GM23338 (cell line): Measurements from ENCODE around the gene SPINDOC. TPM values are rescaled to one million over a fixed set of nuclear protein-coding genes. Genes with fewer than 3 reads are reported as not detected.

Experiments used
- ATAC-seq: fragments of 200-7000 bp; cut with Tn5 transposase; 3 replicates; pipeline ENCODE4 v1.9.1; 2020
- DNase-seq: peaks from one replicate; pipeline ENCODE4 v3.0.0-alpha.2; 2015; ENCODE audit warnings: low spot score
- H2AFZ ChIP-seq: fragments of 200-600 bp; sonication (generic); 2 replicates; pipeline ENCODE4 v1.8.0; 2016; ENCODE audit warnings: antibody characterized with exemption, mild to moderate bottlenecking, moderate library complexity
- H3F3A ChIP-seq: fragments of 200-600 bp; sonication (generic); replicated peaks from 2 replicates; pipeline ENCODE4 v1.8.0; 2017; ENCODE audit warnings: antibody characterized with exemption, mixed run types, low read depth
- H3K27ac ChIP-seq: fragments of 200-600 bp; sonication (generic); 2 replicates; pipeline ENCODE4 v1.6.1; 2016; ENCODE audit warnings: low read depth
- H3K27me3 ChIP-seq: fragments of 200-600 bp; sonication (generic); 2 replicates; pipeline ENCODE4 v1.8.0; 2016; ENCODE audit warnings: mild to moderate bottlenecking, mixed run types, moderate library complexity; ENCODE audit not compliant: insufficient read depth
- H3K36me3 ChIP-seq: fragments of 200-600 bp; sonication (generic); 2 replicates; pipeline ENCODE4 v1.8.0; 2016; ENCODE audit warnings: mild to moderate bottlenecking; ENCODE audit not compliant: insufficient read depth
- H3K4me1 ChIP-seq: fragments of 200-600 bp; sonication (generic); 2 replicates; pipeline ENCODE4 v1.8.0; 2016; ENCODE audit warnings: mild to moderate bottlenecking, moderate library complexity; ENCODE audit not compliant: insufficient read depth
- H3K4me2 ChIP-seq: fragments of 200-600 bp; sonication (generic); 2 replicates; pipeline ENCODE4 v1.7.1; 2017; ENCODE audit warnings: mixed run types
- H3K4me3 ChIP-seq: fragments of 200-600 bp; sonication (generic); 2 replicates; pipeline ENCODE4 v1.6.1; 2016; ENCODE audit warnings: mixed run types
- H3K79me2 ChIP-seq: fragments of 200-600 bp; sonication (generic); replicated peaks from 2 replicates; pipeline ENCODE4 v1.8.0; 2017; ENCODE audit warnings: mild to moderate bottlenecking; ENCODE audit not compliant: insufficient read depth
- H3K9me2 ChIP-seq: fragments of 200-600 bp; sonication (generic); 2 replicates; pipeline ENCODE4 v1.8.0; 2017; ENCODE audit not compliant: insufficient read depth
- H4K20me1 ChIP-seq: fragments of 200-600 bp; sonication (generic); replicated peaks from 2 replicates; pipeline ENCODE4 v1.8.0; 2017; ENCODE audit warnings: mild to moderate bottlenecking; ENCODE audit not compliant: insufficient read depth
- H3K27ac Mint-ChIP-seq: 2 replicates; pipeline ENCODE4 v1.8.0; 2020; ENCODE audit warnings: inconsistent platforms, mild to moderate bottlenecking, moderate library complexity, mixed read lengths
- H3K27me3 Mint-ChIP-seq: 3 replicates; pipeline ENCODE4 v1.8.0; 2022; ENCODE audit warnings: low read depth, mild to moderate bottlenecking, moderate library complexity, mixed read lengths, inconsistent platforms; ENCODE audit not compliant: insufficient read depth, poor library complexity
- H3K36me3 Mint-ChIP-seq: 3 replicates; pipeline ENCODE4 v1.8.0; 2021; ENCODE audit warnings: low read depth, mild to moderate bottlenecking, inconsistent platforms, moderate library complexity, mixed read lengths
- H3K4me1 Mint-ChIP-seq: 3 replicates; pipeline ENCODE4 v1.8.0; 2020; ENCODE audit warnings: mild to moderate bottlenecking, inconsistent platforms, mixed read lengths
- H3K4me3 Mint-ChIP-seq: 3 replicates; pipeline ENCODE4 v1.8.0; 2021; ENCODE audit warnings: moderate library complexity, mild to moderate bottlenecking, inconsistent platforms, mixed read lengths
- H3K9me3 Mint-ChIP-seq: 3 replicates; pipeline ENCODE4 v1.8.0; 2020; ENCODE audit warnings: moderate library complexity, mild to moderate bottlenecking, inconsistent platforms, mixed read lengths
- EZH2 ChIP-seq: fragments of 200-600 bp; sonication (generic); IDR thresholded peaks from one replicate; pipeline ENCODE4 v1.8.0; 2017; ENCODE audit warnings: antibody characterized with exemption, mild to moderate bottlenecking, low read depth; ENCODE audit not compliant: unreplicated experiment
- ZNF331 ChIP-seq: fragments of 250-450 bp; sonication (Bioruptor Pico); IDR thresholded peaks from 2 replicates; pipeline ENCODE4 v1.5.0; 2020; ENCODE audit warnings: low read depth, mild to moderate bottlenecking, moderate library complexity
- polyA plus RNA-seq: library from polyadenylated mRNA; unstranded; fragments of >200 nt; fragmentation: Nextera tagmentation; extraction: Ambion mirVana; gene quantifications from 2 replicates; pipeline ENCODE4 v1.2.1, GENCODE V29; 2016
- total RNA-seq: library from RNA; depleted of rRNA; stranded (reverse); fragments of >200 nt; shearing (Covaris generic); gene quantifications from 2 replicates; pipeline ENCODE4 v1.2.3, GENCODE V29; 2014
- TF ChIP-seq, protein P1 (sequence below): fragments of 250-450 bp; sonication (Bioruptor Pico); IDR thresholded peaks from 2 replicates; pipeline ENCODE4 v1.5.0; 2020; ENCODE audit warnings: mild to moderate bottlenecking, moderate library complexity
- TF ChIP-seq, protein P2 (sequence below), 2 experiments: fragments of 200-600 bp in 1 of 2; sonication (generic) in 1 of 2; conservative IDR thresholded peaks; 2 replicates each; pipeline versions ENCODE4 v1.5.1 to v1.6.1; 2016 to 2017; ENCODE audit warnings: antibody characterized with exemption in 2 of 2, low read depth in 2 of 2, mild to moderate bottlenecking in 2 of 2, moderate library complexity in 1 of 2

Gene SPINDOC
- total and polyA plus RNA-seq, 2 experiments from 2014 or later, result 9.4 to 84.7 TPM

DNA sequence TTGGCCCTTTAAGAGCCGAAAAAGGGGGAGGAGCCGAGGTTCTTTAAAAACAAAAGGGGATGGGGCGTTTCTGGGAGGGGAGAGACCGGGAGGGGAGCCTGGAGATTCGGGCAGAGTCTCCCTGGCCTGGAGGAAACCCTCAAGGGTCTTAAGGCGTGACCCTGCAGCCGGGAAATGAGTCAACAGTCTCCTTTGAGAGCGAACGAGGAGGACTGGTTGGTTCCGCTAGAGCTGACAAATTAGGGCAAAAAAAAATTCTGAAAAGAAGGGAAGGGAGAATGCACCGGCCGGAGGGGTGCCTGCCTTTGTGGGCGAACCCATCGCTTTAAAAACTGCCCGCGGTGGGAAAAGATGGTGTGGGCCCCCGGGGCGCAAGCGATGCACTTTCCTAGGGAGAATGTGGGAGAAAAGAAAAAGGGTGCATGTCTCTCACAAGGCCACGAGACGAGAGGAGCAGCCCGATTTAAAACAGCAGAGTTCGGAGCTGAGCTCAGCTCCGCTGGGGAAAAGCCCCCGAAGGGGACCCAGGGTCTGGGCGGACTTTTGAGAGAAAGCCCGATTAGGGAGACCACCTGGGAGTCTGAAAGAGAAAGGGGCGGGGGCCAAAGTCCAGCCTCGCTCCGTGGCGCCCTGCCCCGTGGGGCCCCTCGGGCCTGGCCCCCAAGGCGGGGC, 45.6 kb upstream of the SPINDOC start (continued):
- TF ChIP-seq, protein P1, sequence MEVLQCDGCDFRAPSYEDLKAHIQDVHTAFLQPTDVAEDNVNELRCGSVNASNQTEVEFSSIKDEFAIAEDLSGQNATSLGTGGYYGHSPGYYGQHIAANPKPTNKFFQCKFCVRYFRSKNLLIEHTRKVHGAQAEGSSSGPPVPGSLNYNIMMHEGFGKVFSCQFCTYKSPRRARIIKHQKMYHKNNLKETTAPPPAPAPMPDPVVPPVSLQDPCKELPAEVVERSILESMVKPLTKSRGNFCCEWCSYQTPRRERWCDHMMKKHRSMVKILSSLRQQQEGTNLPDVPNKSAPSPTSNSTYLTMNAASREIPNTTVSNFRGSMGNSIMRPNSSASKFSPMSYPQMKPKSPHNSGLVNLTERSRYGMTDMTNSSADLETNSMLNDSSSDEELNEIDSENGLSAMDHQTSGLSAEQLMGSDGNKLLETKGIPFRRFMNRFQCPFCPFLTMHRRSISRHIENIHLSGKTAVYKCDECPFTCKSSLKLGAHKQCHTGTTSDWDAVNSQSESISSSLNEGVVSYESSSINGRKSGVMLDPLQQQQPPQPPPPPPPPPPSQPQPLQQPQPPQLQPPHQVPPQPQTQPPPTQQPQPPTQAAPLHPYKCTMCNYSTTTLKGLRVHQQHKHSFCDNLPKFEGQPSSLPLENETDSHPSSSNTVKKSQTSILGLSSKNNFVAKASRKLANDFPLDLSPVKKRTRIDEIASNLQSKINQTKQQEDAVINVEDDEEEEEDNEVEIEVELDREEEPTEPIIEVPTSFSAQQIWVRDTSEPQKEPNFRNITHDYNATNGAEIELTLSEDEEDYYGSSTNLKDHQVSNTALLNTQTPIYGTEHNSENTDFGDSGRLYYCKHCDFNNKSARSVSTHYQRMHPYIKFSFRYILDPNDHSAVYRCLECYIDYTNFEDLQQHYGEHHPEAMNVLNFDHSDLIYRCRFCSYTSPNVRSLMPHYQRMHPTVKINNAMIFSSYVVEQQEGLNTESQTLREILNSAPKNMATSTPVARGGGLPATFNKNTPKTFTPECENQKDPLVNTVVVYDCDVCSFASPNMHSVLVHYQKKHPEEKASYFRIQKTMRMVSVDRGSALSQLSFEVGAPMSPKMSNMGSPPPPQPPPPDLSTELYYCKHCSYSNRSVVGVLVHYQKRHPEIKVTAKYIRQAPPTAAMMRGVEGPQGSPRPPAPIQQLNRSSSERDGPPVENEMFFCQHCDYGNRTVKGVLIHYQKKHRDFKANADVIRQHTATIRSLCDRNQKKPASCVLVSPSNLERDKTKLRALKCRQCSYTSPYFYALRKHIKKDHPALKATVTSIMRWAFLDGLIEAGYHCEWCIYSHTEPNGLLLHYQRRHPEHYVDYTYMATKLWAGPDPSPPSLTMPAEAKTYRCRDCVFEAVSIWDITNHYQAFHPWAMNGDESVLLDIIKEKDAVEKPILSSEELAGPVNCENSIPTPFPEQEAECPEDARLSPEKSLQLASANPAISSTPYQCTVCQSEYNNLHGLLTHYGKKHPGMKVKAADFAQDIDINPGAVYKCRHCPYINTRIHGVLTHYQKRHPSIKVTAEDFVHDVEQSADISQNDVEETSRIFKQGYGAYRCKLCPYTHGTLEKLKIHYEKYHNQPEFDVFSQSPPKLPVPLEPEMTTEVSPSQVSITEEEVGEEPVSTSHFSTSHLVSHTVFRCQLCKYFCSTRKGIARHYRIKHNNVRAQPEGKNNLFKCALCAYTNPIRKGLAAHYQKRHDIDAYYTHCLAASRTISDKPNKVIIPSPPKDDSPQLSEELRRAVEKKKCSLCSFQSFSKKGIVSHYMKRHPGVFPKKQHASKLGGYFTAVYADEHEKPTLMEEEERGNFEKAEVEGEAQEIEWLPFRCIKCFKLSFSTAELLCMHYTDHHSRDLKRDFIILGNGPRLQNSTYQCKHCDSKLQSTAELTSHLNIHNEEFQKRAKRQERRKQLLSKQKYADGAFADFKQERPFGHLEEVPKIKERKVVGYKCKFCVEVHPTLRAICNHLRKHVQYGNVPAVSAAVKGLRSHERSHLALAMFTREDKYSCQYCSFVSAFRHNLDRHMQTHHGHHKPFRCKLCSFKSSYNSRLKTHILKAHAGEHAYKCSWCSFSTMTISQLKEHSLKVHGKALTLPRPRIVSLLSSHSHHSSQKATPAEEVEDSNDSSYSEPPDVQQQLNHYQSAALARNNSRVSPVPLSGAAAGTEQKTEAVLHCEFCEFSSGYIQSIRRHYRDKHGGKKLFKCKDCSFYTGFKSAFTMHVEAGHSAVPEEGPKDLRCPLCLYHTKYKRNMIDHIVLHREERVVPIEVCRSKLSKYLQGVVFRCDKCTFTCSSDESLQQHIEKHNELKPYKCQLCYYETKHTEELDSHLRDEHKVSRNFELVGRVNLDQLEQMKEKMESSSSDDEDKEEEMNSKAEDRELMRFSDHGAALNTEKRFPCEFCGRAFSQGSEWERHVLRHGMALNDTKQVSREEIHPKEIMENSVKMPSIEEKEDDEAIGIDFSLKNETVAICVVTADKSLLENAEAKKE (CRISPR knock-in tag), result no peak
- no peak for TF ChIP-seq EZH2

DNA sequence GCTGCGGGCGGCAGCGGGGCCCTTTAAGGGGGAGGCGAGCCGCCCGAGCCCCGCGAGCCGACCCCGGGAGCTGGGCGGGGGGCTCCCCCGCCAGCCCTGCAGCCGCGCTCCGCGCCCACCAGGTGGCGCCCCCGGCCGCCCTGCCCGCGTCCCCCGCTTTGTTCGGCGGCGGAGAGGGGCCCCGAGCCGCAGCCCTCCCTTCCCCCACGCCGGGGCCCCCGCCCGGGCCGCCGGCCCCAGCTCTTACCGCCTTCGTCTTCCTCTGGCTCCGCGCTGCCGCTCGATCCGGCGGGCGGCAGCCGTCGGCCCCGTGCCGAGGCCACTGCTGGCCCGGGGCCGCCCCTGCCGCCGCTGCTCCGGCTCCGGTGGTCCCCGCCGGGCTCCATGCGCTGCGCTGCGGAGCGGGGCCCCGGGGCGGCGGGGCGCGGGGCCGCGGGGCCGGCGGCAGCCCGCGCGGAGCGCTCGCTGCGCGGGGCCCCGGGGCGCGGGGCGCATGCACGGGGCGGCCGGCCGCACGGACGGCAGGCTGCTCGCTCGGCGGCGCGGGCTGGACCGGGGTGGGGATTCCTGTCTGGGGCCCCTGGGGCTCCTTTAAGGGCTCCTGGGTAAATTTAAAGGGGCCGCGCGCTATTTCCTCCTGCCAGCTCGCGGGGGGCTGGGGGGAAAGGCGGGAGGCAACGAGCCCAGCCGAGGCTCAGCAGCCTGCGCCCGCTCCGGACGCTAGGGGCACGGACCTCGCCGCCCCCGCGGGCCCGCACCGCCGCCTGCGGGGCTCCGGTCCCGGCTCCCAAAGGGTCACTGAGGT, 44.8 kb upstream of the SPINDOC start, which contains the start of gene ZFTA:
ZFTA (minus strand) TSS at position 539 of the 805 bp plus-strand sequence; CDS start at position 386, 153 bp downstream.
- Mint-ChIP-seq H3K4me1 (peaks cover 37% of the 10 kb centered on the region), H3K27ac (peak within 1 kb of the TSS; percentile 95), H3K9me3 (peaks cover 3% of the 10 kb centered on the region; the same call in 1 of the 3 replicates), H3K27me3 (peaks cover 43% of the 10 kb centered on the region), H3K4me3 (peak within 1 kb of the TSS; percentile 91), H3K36me3 (peaks cover 14% of the 10 kb centered on the region; the same call in 2 of the 3 replicates)
- Histone ChIP-seq H3K4me3 (peak within 1 kb of the TSS; percentile 88), H3K4me2 (peak within 1 kb of the TSS; percentile 98), H4K20me1 (peaks cover 12% of the 10 kb centered on the region), H3K36me3 (no peaks in the 10 kb centered on the region), H3K9me2 (no peaks in the 10 kb centered on the region), H2AFZ (peak within 1 kb of the TSS; percentile 78), H3K27ac (peak within 1 kb of the TSS; percentile 74), H3K27me3 (peaks cover 36% of the 10 kb centered on the region), H3K4me1 (peaks cover 37% of the 10 kb centered on the region), H3K79me2 (peaks cover 23% of the 10 kb centered on the region), H3F3A (peaks cover 12% of the 10 kb centered on the region; the same call in 1 of the 2 replicates)
- no peak for TF ChIP-seq ZNF331
- TF ChIP-seq, protein P2, sequence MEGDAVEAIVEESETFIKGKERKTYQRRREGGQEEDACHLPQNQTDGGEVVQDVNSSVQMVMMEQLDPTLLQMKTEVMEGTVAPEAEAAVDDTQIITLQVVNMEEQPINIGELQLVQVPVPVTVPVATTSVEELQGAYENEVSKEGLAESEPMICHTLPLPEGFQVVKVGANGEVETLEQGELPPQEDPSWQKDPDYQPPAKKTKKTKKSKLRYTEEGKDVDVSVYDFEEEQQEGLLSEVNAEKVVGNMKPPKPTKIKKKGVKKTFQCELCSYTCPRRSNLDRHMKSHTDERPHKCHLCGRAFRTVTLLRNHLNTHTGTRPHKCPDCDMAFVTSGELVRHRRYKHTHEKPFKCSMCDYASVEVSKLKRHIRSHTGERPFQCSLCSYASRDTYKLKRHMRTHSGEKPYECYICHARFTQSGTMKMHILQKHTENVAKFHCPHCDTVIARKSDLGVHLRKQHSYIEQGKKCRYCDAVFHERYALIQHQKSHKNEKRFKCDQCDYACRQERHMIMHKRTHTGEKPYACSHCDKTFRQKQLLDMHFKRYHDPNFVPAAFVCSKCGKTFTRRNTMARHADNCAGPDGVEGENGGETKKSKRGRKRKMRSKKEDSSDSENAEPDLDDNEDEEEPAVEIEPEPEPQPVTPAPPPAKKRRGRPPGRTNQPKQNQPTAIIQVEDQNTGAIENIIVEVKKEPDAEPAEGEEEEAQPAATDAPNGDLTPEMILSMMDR (conservative IDR thresholded peaks at IDR 0.05; ENCODE audit: low read depth in 2 of 2), result peak; percentile 4 to 71; a peak in 2 of 4 replicates
- DNase-seq (peak; percentile 94), ATAC-seq (peak; percentile 2)
